Measurements from ENCODE around the gene TMED8. TPM values are rescaled to one million over a fixed set of nuclear protein-coding genes. Genes with fewer than 3 reads are reported as not detected.

TMED8 gene, protein sequence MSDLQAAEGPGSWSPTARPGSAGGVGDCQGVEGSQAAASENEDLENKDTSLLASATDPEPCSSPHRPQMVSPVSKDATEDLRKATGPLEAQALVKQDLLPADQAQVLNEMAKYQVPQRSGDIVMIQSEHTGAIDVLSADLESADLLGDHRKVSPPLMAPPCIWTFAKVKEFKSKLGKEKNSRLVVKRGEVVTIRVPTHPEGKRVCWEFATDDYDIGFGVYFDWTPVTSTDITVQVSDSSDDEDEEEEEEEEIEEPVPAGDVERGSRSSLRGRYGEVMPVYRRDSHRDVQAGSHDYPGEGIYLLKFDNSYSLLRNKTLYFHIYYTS
- total RNA-seq (ENCODE audit: low replicate concordance) = 19.1 and 23.5 TPM in 2 replicates

DNA sequence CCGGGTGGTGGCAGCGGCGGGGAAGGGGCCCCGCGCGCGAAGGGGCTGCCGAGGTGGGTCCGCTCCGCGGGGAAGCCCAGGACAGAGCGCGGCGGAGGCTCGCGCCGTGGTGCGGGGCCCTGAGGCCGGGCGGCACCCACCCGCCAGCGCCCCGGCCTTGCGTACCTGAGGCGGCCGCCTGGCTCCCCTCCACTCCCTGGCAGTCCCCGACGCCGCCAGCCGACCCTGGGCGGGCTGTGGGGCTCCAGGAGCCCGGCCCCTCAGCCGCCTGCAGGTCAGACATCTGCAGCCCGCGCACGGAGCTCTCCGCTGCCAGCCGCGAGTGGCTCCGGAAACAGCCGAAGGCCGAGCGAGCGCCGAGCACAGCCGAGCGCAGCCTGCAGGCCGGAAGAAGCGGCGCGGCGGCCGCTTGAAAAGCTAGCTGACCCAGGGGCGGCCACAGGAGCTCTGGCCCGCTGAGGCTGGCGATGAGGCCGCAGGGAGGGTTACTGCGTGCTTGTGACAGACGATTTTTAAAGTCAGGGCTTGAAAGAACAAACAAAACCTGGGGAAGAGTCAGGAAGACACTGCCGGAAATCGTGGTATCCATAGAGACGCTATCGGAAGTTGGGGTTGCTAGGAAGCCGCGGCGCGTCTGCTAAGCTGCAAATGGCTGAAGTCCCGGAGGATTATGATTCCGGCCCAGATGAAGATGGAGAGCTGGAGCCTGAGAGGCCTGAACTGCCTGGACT lies at the start of gene TMED8, which contains the start of gene SAMD15:
Gene TMED8 (minus strand): TSS at position 324 of the 731 bp plus-strand sequence. CDS start 41 bp downstream, at position 283.
Gene SAMD15 (plus strand): TSS at position 609 of the 731 bp plus-strand sequence. CDS start 40 bp downstream, at position 649.
- Histone ChIP-seq H3K79me2 (ENCODE audit: low read depth) (peaks cover 25% of the 10 kb centered on the region), H4K20me1 (ENCODE audit: low read depth) (no peaks in the 10 kb centered on the region), H3K4me2 (peak within 1 kb of the TSS; percentile 85), H3K27ac (peak within 1 kb of the TSS; percentile 48), H3K27me3 (no peaks in the 10 kb centered on the region), H3K9ac (peak within 1 kb of the TSS; percentile 84), H3K4me1 (peaks cover 28% of the 10 kb centered on the region), H3K9me3 (ENCODE audit: low read depth) (no peaks in the 10 kb centered on the region), H3K4me3 (peak within 1 kb of the TSS; percentile 80), H3F3A (ENCODE audit: low read depth) (peaks cover 13% of the 10 kb centered on the region), H3K36me3 (no peaks in the 10 kb centered on the region), H2AFZ (replicated peaks) (peak within 1 kb of the TSS; percentile 93)
- TF ChIP-seq EZH2phosphoT487 (IDR thresholded peaks at IDR 0.05) = no peak
- TF ChIP-seq, protein P1, sequence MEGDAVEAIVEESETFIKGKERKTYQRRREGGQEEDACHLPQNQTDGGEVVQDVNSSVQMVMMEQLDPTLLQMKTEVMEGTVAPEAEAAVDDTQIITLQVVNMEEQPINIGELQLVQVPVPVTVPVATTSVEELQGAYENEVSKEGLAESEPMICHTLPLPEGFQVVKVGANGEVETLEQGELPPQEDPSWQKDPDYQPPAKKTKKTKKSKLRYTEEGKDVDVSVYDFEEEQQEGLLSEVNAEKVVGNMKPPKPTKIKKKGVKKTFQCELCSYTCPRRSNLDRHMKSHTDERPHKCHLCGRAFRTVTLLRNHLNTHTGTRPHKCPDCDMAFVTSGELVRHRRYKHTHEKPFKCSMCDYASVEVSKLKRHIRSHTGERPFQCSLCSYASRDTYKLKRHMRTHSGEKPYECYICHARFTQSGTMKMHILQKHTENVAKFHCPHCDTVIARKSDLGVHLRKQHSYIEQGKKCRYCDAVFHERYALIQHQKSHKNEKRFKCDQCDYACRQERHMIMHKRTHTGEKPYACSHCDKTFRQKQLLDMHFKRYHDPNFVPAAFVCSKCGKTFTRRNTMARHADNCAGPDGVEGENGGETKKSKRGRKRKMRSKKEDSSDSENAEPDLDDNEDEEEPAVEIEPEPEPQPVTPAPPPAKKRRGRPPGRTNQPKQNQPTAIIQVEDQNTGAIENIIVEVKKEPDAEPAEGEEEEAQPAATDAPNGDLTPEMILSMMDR (IDR thresholded peaks at IDR 0.05) = peak; percentile 43
- peak; percentile 25 for TF ChIP-seq EZH2 (IDR thresholded peaks at IDR 0.05)
- Mint-ChIP-seq H3K4me3 (peak within 1 kb of the TSS; percentile 93), H3K36me3 (peaks cover 17% of the 10 kb centered on the region), H3K4me1 (peaks cover 25% of the 10 kb centered on the region), H3K27me3 (ENCODE audit: insufficient read depth, low read depth) (no peaks in the 10 kb centered on the region), H3K9me3 (no peaks in the 10 kb centered on the region), H3K27ac (peak within 1 kb of the TSS; percentile 93)
- DNase-seq (ENCODE audit: low spot score) = peak; percentile 93

DNA sequence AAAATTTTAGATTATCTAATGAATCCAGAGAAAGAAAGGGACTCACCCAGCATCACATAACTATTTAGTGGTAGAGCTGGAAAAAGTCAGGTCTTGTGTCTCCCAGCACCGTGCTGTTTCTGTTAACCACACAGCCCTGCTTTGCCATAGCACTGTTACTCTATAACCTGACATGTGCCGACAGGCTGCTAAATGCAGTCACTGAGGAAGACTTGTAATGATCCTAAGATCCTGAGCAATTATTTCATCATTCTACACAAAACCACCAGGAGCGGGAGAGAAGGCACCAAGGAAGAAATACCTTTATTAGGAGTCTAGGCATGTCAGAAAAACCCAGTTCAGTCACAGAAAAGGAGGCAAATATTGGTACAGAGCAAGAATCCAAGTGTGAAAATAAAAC lies 49.5 kb upstream of the TMED8 start:
- Mint-ChIP-seq H3K27ac (no peak overlapping the region), H3K9me3 (no peaks in the 10 kb centered on the region), H3K27me3 (ENCODE audit: insufficient read depth, low read depth) (no peaks in the 10 kb centered on the region), H3K4me1 (no peaks in the 10 kb centered on the region), H3K4me3 (no peak overlapping the region), H3K36me3 (peaks cover 32% of the 10 kb centered on the region)
- Histone ChIP-seq H3K27me3 (no peaks in the 10 kb centered on the region), H3F3A (ENCODE audit: low read depth) (no peaks in the 10 kb centered on the region), H3K36me3 (peaks cover 5% of the 10 kb centered on the region), H3K4me2 (no peak overlapping the region), H3K9me3 (ENCODE audit: low read depth) (no peaks in the 10 kb centered on the region), H4K20me1 (ENCODE audit: low read depth) (no peaks in the 10 kb centered on the region), H3K4me3 (no peak overlapping the region), H3K9ac (no peak overlapping the region), H3K79me2 (ENCODE audit: low read depth) (no peaks in the 10 kb centered on the region), H3K4me1 (no peaks in the 10 kb centered on the region), H3K27ac (no peak overlapping the region), H2AFZ (replicated peaks) (no peak overlapping the region)
- DNase-seq (ENCODE audit: low spot score) = no peak
- no peak for TF ChIP-seq EZH2 (IDR thresholded peaks at IDR 0.05)
- TF ChIP-seq EZH2phosphoT487 (IDR thresholded peaks at IDR 0.05) = no peak
- TF ChIP-seq, protein P1 (IDR thresholded peaks at IDR 0.05) = no peak

DNA sequence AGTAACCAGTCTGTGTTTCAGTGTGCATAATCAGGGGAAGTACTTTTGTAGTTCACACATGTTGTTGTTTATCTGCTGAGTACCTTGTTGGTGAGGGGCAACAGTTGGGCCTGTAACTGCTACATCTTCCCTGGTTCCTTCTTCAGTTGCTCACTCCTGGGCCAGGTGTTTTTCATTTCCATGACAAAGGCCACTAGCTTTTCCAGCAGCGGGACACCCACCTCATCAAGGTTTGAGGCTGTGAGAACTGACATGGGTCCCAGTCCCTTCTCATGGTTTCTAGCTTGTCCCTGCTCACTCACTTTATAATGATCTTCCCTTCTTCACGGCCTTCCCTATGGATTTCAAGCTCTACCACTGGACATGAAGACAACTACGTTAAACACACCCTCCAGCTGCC lies 48.0 kb upstream of the TMED8 start:
- Histone ChIP-seq H3K4me1 (no peaks in the 10 kb centered on the region), H3K9me3 (ENCODE audit: low read depth) (peaks cover 5% of the 10 kb centered on the region), H3K36me3 (peaks cover 5% of the 10 kb centered on the region), H2AFZ (replicated peaks) (no peak overlapping the region), H3K27ac (no peak overlapping the region), H3F3A (ENCODE audit: low read depth) (no peaks in the 10 kb centered on the region), H3K9ac (no peak overlapping the region), H3K27me3 (no peaks in the 10 kb centered on the region), H3K4me3 (no peak overlapping the region), H3K79me2 (ENCODE audit: low read depth) (no peaks in the 10 kb centered on the region), H3K4me2 (no peak overlapping the region), H4K20me1 (ENCODE audit: low read depth) (no peaks in the 10 kb centered on the region)
- H3K9me3 Mint-ChIP-seq = peaks cover 3% of the 10 kb centered on the region
- DNase-seq (ENCODE audit: low spot score) = no peak
- peaks cover 30% of the 10 kb centered on the region for H3K36me3 Mint-ChIP-seq
- TF ChIP-seq EZH2phosphoT487 (IDR thresholded peaks at IDR 0.05) (no peak), EZH2 (IDR thresholded peaks at IDR 0.05) (no peak)
- TF ChIP-seq, protein P1 (IDR thresholded peaks at IDR 0.05) = no peak
- H3K4me1 Mint-ChIP-seq = no peaks in the 10 kb centered on the region
- H3K27ac Mint-ChIP-seq = no peak overlapping the region
- H3K27me3 Mint-ChIP-seq (ENCODE audit: insufficient read depth, low read depth) = no peaks in the 10 kb centered on the region
- no peak overlapping the region for H3K4me3 Mint-ChIP-seq
